Measurements from ENCODE around the gene LDLRAD4.

Gene LDLRAD4

GRCh38 chr18:13620818-13621445 lies 402.4 kb downstream of the LDLRAD4 start:
- DNase-seq (ENCODE audit: low read depth in 1 of 2, low spot score in 1 of 2): no peak

- DNase-seq (ENCODE audit: low read depth in 1 of 2, low spot score in 1 of 2): no peak
Observed at GRCh38 chr18:13621446-13621849, 402.9 kb downstream of the LDLRAD4 start.

GRCh38 chr18:13621886-13622619 lies 403.5 kb downstream of the LDLRAD4 start:
- no peak for DNase-seq (ENCODE audit: low read depth in 1 of 2, low spot score in 1 of 2)

- DNase-seq (ENCODE audit: low read depth in 1 of 2, low spot score in 1 of 2): no peak
Observed at GRCh38 chr18:13622751-13623150, 404.2 kb downstream of the LDLRAD4 start.

- DNase-seq (ENCODE audit: low read depth in 1 of 2, low spot score in 1 of 2): no peak
Observed at GRCh38 chr18:13623348-13623747, 404.8 kb downstream of the LDLRAD4 start.

GRCh38 chr18:13623871-13624270 lies 405.3 kb downstream of the LDLRAD4 start:
- no peak for DNase-seq (ENCODE audit: low read depth in 1 of 2, low spot score in 1 of 2)

- no peak for DNase-seq (ENCODE audit: low read depth in 1 of 2, low spot score in 1 of 2)
Observed at GRCh38 chr18:13624563-13625237, 406.1 kb downstream of the LDLRAD4 start.

GRCh38 chr18:13625355-13625754 lies 406.8 kb downstream of the LDLRAD4 start:
- no peak for DNase-seq (ENCODE audit: low read depth in 1 of 2, low spot score in 1 of 2)

- DNase-seq (ENCODE audit: low read depth in 1 of 2, low spot score in 1 of 2): no peak
Observed at GRCh38 chr18:13625843-13626543, 407.4 kb downstream of the LDLRAD4 start.

GRCh38 chr18:13626544-13626908 lies 408.0 kb downstream of the LDLRAD4 start:
- DNase-seq (ENCODE audit: low read depth in 1 of 2, low spot score in 1 of 2): no peak

GRCh38 chr18:13627639-13628038 lies 409.1 kb downstream of the LDLRAD4 start:
- DNase-seq (ENCODE audit: low read depth in 1 of 2, low spot score in 1 of 2): no peak

GRCh38 chr18:13628211-13628610 lies 409.7 kb downstream of the LDLRAD4 start:
- no peak for DNase-seq (ENCODE audit: low read depth in 1 of 2, low spot score in 1 of 2)

GRCh38 chr18:13629841-13630715 lies 411.5 kb downstream of the LDLRAD4 start:
- DNase-seq (ENCODE audit: low read depth in 1 of 2, low spot score in 1 of 2): no peak

GRCh38 chr18:13630716-13631268 lies 412.2 kb downstream of the LDLRAD4 start:
- no peak for DNase-seq (ENCODE audit: low read depth in 1 of 2, low spot score in 1 of 2)

GRCh38 chr18:13633700-13634099 lies 415.1 kb downstream of the LDLRAD4 start:
- no peak for DNase-seq (ENCODE audit: low read depth in 1 of 2, low spot score in 1 of 2)

- no peak for DNase-seq (ENCODE audit: low read depth in 1 of 2, low spot score in 1 of 2)
Observed at GRCh38 chr18:13635046-13635445, 416.5 kb downstream of the LDLRAD4 start.

GRCh38 chr18:13638719-13639595 lies 420.4 kb downstream of the LDLRAD4 start:
- no peak for DNase-seq (ENCODE audit: low read depth in 1 of 2, low spot score in 1 of 2)

GRCh38 chr18:13640266-13640860 lies 421.8 kb downstream of the LDLRAD4 start:
- DNase-seq (ENCODE audit: low read depth in 1 of 2, low spot score in 1 of 2): no peak
